ENCODE measurements around the gene LNPEP. TPM values are rescaled to one million over a fixed set of nuclear protein-coding genes. Genes with fewer than 3 reads are reported as not detected.

LNPEP gene
- total and polyA plus RNA-seq, 4 donors, result 1.9 to 19.7 (median 9.5) TPM

DNA sequence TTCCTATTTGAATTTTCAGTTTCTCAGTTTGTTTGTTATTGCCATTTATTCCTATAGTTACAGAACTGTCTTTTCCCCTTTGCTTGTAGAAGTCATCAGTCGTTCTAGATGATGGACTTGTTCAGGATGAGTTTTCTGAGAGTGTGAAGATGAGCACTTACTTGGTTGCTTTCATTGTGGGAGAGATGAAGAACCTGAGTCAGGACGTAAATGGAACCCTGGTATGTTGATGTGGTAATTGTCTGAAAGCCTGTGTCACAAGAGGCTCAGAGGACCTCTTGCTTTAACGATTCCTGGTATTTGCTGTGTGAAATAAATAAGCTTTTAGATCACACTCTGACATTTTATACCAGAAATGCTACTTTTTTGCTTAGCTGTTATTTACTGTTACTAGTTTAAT lies 50.6 kb downstream of the LNPEP start (continued):
- TF ChIP-seq, protein P1, sequence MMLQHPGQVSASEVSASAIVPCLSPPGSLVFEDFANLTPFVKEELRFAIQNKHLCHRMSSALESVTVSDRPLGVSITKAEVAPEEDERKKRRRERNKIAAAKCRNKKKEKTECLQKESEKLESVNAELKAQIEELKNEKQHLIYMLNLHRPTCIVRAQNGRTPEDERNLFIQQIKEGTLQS (IDR thresholded peaks at IDR 0.05), result no peak
- TF ChIP-seq, protein P2, sequence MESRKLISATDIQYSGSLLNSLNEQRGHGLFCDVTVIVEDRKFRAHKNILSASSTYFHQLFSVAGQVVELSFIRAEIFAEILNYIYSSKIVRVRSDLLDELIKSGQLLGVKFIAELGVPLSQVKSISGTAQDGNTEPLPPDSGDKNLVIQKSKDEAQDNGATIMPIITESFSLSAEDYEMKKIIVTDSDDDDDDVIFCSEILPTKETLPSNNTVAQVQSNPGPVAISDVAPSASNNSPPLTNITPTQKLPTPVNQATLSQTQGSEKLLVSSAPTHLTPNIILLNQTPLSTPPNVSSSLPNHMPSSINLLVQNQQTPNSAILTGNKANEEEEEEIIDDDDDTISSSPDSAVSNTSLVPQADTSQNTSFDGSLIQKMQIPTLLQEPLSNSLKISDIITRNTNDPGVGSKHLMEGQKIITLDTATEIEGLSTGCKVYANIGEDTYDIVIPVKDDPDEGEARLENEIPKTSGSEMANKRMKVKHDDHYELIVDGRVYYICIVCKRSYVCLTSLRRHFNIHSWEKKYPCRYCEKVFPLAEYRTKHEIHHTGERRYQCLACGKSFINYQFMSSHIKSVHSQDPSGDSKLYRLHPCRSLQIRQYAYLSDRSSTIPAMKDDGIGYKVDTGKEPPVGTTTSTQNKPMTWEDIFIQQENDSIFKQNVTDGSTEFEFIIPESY (IDR thresholded peaks at IDR 0.05), result no peak
- TF ChIP-seq EGR1 (IDR thresholded peaks at IDR 0.05; ENCODE audit: low read depth in 2 of 2) (no peak), GABPA (IDR thresholded peaks at IDR 0.05 in 1 of 2, conservative IDR thresholded peaks at IDR 0.05 in 1 of 2) (no peak), SP1 (IDR thresholded peaks at IDR 0.05) (no peak), NR2F2 (IDR thresholded peaks at IDR 0.05) (no peak)

DNA sequence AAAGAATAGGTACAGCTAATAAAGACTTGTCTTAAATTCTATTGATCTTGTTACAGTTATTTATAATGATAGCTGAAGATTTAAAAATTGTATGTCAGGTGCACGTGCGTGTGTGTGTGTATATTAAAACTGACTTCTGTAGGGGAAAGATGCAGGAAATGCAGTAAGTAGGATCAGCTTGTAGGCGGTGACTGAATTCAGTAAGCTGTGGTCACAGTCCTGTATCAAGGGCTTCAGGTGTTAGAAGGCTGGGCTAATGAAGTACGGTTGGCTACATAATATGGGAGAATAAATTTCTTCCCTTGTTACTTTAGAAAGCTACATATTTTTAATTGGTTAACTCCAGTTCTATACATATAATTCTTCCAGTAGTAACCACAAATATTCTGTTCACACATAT lies 54.2 kb downstream of the LNPEP start:
- no peak for DNase-seq (ENCODE audit: low spot score)
- Histone ChIP-seq H3K9ac (ENCODE audit: low read depth in 1 of 2, low read length in 2 of 2) (no peak overlapping the region), H3K27me3 (ENCODE audit: control insufficient read depth in 4 of 4, insufficient read depth in 4 of 4, low read length in 3 of 4) (no peaks in the 10 kb centered on the region), H3K4me1 (ENCODE audit: control insufficient read depth in 4 of 4, insufficient read depth in 4 of 4, low read length in 3 of 4) (peaks cover 0 to 4% (median 2%) of the 10 kb centered on the region in 4 donors), H3K9me3 (ENCODE audit: control insufficient read depth in 4 of 4, low read length in 3 of 4) (no peaks in the 10 kb centered on the region), H3K27ac (ENCODE audit: low read depth in 1 of 2, low read length in 2 of 2) (no peak overlapping the region), H3K4me3 (ENCODE audit: low read depth in 1 of 3, low read length in 3 of 3) (no peak overlapping the region), H3K36me3 (ENCODE audit: control insufficient read depth in 4 of 4, insufficient read depth in 3 of 4, low read depth in 1 of 4, low read length in 3 of 4) (peaks cover 0 to 21% (median 17%) of the 10 kb centered on the region in 4 donors)
- TF ChIP-seq, protein P3, sequence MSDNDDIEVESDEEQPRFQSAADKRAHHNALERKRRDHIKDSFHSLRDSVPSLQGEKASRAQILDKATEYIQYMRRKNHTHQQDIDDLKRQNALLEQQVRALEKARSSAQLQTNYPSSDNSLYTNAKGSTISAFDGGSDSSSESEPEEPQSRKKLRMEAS (IDR thresholded peaks at IDR 0.05), result no peak
- TF ChIP-seq FOXA2 (IDR thresholded peaks at IDR 0.05), result no peak
- TF ChIP-seq, protein P4, sequence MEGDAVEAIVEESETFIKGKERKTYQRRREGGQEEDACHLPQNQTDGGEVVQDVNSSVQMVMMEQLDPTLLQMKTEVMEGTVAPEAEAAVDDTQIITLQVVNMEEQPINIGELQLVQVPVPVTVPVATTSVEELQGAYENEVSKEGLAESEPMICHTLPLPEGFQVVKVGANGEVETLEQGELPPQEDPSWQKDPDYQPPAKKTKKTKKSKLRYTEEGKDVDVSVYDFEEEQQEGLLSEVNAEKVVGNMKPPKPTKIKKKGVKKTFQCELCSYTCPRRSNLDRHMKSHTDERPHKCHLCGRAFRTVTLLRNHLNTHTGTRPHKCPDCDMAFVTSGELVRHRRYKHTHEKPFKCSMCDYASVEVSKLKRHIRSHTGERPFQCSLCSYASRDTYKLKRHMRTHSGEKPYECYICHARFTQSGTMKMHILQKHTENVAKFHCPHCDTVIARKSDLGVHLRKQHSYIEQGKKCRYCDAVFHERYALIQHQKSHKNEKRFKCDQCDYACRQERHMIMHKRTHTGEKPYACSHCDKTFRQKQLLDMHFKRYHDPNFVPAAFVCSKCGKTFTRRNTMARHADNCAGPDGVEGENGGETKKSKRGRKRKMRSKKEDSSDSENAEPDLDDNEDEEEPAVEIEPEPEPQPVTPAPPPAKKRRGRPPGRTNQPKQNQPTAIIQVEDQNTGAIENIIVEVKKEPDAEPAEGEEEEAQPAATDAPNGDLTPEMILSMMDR (IDR thresholded peaks at IDR 0.05; ENCODE audit: low read depth, low read length, missing input control), result no peak
- TF ChIP-seq, protein P5, sequence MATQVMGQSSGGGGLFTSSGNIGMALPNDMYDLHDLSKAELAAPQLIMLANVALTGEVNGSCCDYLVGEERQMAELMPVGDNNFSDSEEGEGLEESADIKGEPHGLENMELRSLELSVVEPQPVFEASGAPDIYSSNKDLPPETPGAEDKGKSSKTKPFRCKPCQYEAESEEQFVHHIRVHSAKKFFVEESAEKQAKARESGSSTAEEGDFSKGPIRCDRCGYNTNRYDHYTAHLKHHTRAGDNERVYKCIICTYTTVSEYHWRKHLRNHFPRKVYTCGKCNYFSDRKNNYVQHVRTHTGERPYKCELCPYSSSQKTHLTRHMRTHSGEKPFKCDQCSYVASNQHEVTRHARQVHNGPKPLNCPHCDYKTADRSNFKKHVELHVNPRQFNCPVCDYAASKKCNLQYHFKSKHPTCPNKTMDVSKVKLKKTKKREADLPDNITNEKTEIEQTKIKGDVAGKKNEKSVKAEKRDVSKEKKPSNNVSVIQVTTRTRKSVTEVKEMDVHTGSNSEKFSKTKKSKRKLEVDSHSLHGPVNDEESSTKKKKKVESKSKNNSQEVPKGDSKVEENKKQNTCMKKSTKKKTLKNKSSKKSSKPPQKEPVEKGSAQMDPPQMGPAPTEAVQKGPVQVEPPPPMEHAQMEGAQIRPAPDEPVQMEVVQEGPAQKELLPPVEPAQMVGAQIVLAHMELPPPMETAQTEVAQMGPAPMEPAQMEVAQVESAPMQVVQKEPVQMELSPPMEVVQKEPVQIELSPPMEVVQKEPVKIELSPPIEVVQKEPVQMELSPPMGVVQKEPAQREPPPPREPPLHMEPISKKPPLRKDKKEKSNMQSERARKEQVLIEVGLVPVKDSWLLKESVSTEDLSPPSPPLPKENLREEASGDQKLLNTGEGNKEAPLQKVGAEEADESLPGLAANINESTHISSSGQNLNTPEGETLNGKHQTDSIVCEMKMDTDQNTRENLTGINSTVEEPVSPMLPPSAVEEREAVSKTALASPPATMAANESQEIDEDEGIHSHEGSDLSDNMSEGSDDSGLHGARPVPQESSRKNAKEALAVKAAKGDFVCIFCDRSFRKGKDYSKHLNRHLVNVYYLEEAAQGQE (IDR thresholded peaks at IDR 0.05), result no peak
- TF ChIP-seq RAD21 (IDR thresholded peaks at IDR 0.05), result no peak
- TF ChIP-seq JUND (IDR thresholded peaks at IDR 0.05), result no peak
- TF ChIP-seq, protein P2 (IDR thresholded peaks at IDR 0.05), result no peak
- TF ChIP-seq GABPA (IDR thresholded peaks at IDR 0.05 in 1 of 2, conservative IDR thresholded peaks at IDR 0.05 in 1 of 2), result no peak
- TF ChIP-seq SP1 (IDR thresholded peaks at IDR 0.05), result no peak
- TF ChIP-seq FOXA1 (IDR thresholded peaks at IDR 0.05), result no peak
- no peak for TF ChIP-seq NR2F2 (IDR thresholded peaks at IDR 0.05)
- no peak for TF ChIP-seq EGR1 (IDR thresholded peaks at IDR 0.05; ENCODE audit: low read depth in 2 of 2)
- no peak for TF ChIP-seq YY1 (IDR thresholded peaks at IDR 0.05)
- TF ChIP-seq RXRA (IDR thresholded peaks at IDR 0.05), result no peak
- TF ChIP-seq HNF4G (IDR thresholded peaks at IDR 0.05), result no peak
- no peak for TF ChIP-seq TAF1 (conservative IDR thresholded peaks at IDR 0.05)
- TF ChIP-seq HNF4A (conservative IDR thresholded peaks at IDR 0.05), result no peak
- 96% methylated on average over 4 of the region's 4 CpGs for WGBS

Data from liver (tissue), 9 donors.